Parathyroid adenoma (tissue), 2 donors: ENCODE data around the gene NDUFA11.

ENCODE experiments used
- H2AFZ ChIP-seq: fragments of 300-600 bp; sonication (generic); one replicate; pipeline ENCODE4 v1.7.0; 2017; ENCODE audit warnings: antibody characterized with exemption, mild to moderate bottlenecking
- H3K27ac ChIP-seq: fragments of 300-600 bp; sonication (generic); one replicate; pipeline ENCODE4 v1.7.0; 2017
- H3K27me3 ChIP-seq: fragments of 300-600 bp; sonication (generic); one replicate; pipeline ENCODE4 v1.7.0; 2017; ENCODE audit warnings: low read length; ENCODE audit not compliant: control insufficient read depth, insufficient read depth
- H3K36me3 ChIP-seq: fragments of 300-600 bp; sonication (generic); one replicate; pipeline ENCODE4 v1.7.0; 2017; ENCODE audit warnings: low read length; ENCODE audit not compliant: control insufficient read depth, insufficient read depth
- H3K4me1 ChIP-seq: fragments of 300-600 bp; sonication (generic); one replicate; pipeline ENCODE4 v1.7.0; 2017; ENCODE audit warnings: control low read depth
- H3K4me2 ChIP-seq: fragments of 300-600 bp; sonication (generic); one replicate; pipeline ENCODE4 v1.7.0; 2017; ENCODE audit warnings: low read length
- H3K4me3 ChIP-seq: fragments of 300-600 bp; sonication (generic); one replicate; pipeline ENCODE4 v1.7.0; 2017; ENCODE audit warnings: low read depth, low read length
- H3K79me2 ChIP-seq: fragments of 300-600 bp; sonication (generic); one replicate; pipeline ENCODE4 v1.7.0; 2017; ENCODE audit warnings: control low read depth
- H3K9ac ChIP-seq: fragments of 300-600 bp; sonication (generic); one replicate; pipeline ENCODE4 v1.7.0; 2017; ENCODE audit warnings: mild to moderate bottlenecking
- H3K9me3 ChIP-seq: fragments of 300-600 bp; sonication (generic); one replicate; pipeline ENCODE4 v1.7.0; 2017; ENCODE audit warnings: low read length; ENCODE audit not compliant: control insufficient read depth
- TF ChIP-seq, protein P1 (sequence below): fragments of 300-600 bp; sonication (generic); IDR thresholded peaks from one replicate; pipeline ENCODE4 v1.7.0; 2017; ENCODE audit warnings: antibody characterized with exemption, mild to moderate bottlenecking
- donor health status: primary hyperparathyroidism.

The NDUFA11 gene

DNA sequence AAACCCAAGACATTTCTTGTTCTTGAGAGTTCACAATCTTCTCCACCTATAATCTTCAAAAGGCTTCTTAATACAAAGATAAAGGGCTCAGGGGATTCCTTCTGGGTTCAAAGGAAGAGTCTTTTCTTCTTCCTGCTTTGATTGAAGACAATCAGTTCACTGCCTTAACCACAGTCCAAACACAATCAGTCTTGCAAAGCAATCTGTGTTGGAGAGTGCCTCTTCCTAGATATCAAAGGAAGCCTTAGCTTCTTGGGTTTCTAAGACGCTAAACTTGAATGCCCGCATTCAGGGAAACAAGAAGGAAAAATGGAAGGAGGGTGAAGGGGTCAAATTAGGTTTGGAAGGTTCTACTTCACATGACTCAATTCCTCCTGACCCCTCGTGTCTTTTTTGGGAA is 47.2 kb upstream of the NDUFA11 start:
- Histone ChIP-seq H3K9ac (no peak overlapping the region), H2AFZ (no peak overlapping the region), H3K36me3 (no peaks in the 10 kb centered on the region), H3K4me2 (no peak overlapping the region), H3K4me3 (no peak overlapping the region), H3K79me2 (peaks cover 71% of the 10 kb centered on the region), H3K4me1 (peaks cover 25% of the 10 kb centered on the region), H3K27ac (no peak overlapping the region), H3K27me3 (no peaks in the 10 kb centered on the region), H3K9me3 (no peaks in the 10 kb centered on the region)
- TF ChIP-seq, protein P1, sequence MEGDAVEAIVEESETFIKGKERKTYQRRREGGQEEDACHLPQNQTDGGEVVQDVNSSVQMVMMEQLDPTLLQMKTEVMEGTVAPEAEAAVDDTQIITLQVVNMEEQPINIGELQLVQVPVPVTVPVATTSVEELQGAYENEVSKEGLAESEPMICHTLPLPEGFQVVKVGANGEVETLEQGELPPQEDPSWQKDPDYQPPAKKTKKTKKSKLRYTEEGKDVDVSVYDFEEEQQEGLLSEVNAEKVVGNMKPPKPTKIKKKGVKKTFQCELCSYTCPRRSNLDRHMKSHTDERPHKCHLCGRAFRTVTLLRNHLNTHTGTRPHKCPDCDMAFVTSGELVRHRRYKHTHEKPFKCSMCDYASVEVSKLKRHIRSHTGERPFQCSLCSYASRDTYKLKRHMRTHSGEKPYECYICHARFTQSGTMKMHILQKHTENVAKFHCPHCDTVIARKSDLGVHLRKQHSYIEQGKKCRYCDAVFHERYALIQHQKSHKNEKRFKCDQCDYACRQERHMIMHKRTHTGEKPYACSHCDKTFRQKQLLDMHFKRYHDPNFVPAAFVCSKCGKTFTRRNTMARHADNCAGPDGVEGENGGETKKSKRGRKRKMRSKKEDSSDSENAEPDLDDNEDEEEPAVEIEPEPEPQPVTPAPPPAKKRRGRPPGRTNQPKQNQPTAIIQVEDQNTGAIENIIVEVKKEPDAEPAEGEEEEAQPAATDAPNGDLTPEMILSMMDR: no peak

DNA sequence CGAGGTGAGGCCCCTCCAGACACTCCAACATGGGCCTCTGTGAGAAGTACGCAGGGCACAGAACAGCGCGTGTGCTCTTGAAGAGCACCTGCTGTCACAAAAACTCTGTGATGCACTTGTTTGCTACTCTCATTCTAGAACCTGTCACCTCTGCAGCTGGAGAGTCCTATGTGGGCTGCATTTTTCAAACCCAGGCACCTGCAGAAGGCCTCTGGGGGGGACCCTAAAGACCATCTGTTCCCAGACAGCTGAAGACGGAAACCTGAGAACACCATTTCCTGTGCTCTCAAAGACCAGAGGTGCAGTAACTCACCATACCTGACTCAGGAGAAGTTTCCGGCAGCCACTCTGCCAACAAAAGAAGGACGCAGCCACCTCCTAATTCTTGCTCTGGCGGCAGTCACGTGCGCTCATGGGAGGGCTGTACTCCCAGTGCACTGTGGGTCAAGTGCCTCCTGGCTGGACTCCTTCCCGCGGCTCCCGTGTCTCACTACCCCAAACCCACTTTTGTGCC is 46.3 kb upstream of the NDUFA11 start:
- no peak overlapping the region for H2AFZ ChIP-seq
- peaks cover 17% of the 10 kb centered on the region for H3K4me1 ChIP-seq
- TF ChIP-seq, protein P1: no peak
- peaks cover 74% of the 10 kb centered on the region for H3K79me2 ChIP-seq
- no peaks in the 10 kb centered on the region for H3K36me3 ChIP-seq
- H3K9me3 ChIP-seq: no peaks in the 10 kb centered on the region
- no peaks in the 10 kb centered on the region for H3K27me3 ChIP-seq
- no peak overlapping the region for H3K9ac ChIP-seq
- H3K4me3 ChIP-seq: no peak overlapping the region
- peak overlapping the region; percentile 55 for H3K4me2 ChIP-seq
- no peak overlapping the region for H3K27ac ChIP-seq

DNA sequence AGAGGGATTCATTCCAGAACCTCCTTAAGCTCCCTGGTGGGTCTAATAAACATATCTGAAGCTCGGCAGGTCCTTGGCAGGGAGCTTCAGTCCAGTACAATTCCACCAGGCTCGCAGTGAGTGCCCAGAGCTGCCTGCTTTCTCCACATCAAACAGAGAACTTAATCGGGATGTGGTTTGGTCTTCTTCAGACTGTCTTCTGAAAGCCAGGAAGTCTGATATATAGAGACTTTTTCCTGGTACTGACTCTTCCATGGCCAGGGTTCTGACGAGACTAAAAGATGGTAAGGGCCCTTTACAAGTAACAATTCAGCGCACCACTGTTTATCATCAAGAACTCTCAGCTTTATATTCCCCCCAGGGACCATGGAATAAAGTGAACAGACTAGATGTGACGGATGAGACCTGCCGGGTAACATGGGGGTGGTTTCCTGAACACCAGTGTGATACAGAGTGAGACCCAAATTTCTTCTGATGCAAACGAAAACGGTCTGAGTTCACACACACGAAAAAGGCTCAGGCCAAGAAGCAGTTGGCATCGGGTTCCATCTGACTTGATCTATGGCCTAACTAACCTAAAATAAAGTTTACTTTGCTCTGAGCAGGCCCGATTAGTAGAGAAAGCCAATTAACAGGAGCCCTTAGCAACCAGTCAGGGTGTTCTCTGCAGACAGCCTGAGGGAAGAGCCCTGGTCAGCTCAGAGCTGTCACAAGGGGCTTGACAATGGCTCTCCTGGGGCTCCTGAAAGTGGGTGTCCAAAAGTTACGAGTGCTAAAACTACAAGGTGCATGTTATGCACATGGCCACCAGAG is 45.4 kb upstream of the NDUFA11 start:
- H3K9ac ChIP-seq: no peak overlapping the region
- H3K27ac ChIP-seq: no peak overlapping the region
- H3K4me1 ChIP-seq: peaks cover 8% of the 10 kb centered on the region

DNA sequence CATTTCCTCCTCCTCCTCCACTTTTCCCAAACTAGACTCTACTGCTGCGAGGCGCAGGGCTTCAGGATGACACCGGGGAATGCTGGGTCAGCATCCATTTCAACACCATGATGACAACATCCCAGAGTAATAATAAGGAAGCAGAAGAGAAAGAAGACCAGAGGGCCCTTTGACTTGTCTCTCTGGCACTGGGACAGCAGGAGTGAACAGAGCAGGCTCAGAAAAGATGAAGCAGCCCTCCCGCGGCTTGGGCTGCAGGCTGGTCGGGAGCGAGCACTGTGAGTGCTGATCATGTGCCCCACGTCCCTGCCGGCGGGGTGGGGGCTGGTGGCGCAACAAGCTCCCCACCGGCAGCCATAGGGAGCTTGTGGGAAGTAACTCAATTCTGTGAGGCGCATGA is 43.8 kb upstream of the NDUFA11 start:
- no peak overlapping the region for H3K9ac ChIP-seq
- H3K4me2 ChIP-seq: peak overlapping the region; percentile 17
- H3K79me2 ChIP-seq: peaks cover 77% of the 10 kb centered on the region
- no peak overlapping the region for H2AFZ ChIP-seq
- no peak overlapping the region for H3K4me3 ChIP-seq
- H3K27me3 ChIP-seq: no peaks in the 10 kb centered on the region
- H3K4me1 ChIP-seq: peaks cover under 1% of the 10 kb centered on the region
- no peak overlapping the region for H3K27ac ChIP-seq
- no peaks in the 10 kb centered on the region for H3K9me3 ChIP-seq
- TF ChIP-seq, protein P1: no peak
- no peaks in the 10 kb centered on the region for H3K36me3 ChIP-seq

More for the DNA sequence above, 45.4 kb upstream of the NDUFA11 start:
- Histone ChIP-seq H3K36me3 (no peaks in the 10 kb centered on the region), H3K27me3 (no peaks in the 10 kb centered on the region), H3K4me3 (no peak overlapping the region), H3K4me2 (no peak overlapping the region), H2AFZ (no peak overlapping the region), H3K9me3 (no peaks in the 10 kb centered on the region), H3K79me2 (peaks cover 82% of the 10 kb centered on the region)
- TF ChIP-seq, protein P1: no peak
